HCT116 (cell line): Measurements from ENCODE around the gene SMG9. TPM values are rescaled to one million over a fixed set of nuclear protein-coding genes. Genes with fewer than 3 reads are reported as not detected.
A peak's percentile ranks its signal among the peaks of the same experiment; 100 is the strongest.

ENCODE experiments used
- ATAC-seq: fragments of 200-7000 bp; cut with Tn5 transposase; 2 replicates; pipeline ENCODE4 v1.9.1; 2020; ENCODE audit warnings: mild to moderate bottlenecking, moderate library complexity
- BruUV-seq: library from RNA; stranded (reverse); fragments of 400-500 nt; replicated peaks from 2 replicates; lab custom pipeline; 2021; lab: Mats Ljungman, UMichigan
- CTCF ChIA-PET: fragments of 300-600 bp; sonication (Branson Sonifier 250); formaldehyde crosslinking; loops from one replicate; lab custom pipeline; 2021; ENCODE audit warnings: antibody characterized with exemption; lab: Charles Lee
- POLR2A ChIA-PET: fragments of 300-600, 350-600 bp; sonication (Branson Sonifier 250); formaldehyde crosslinking; loops from one replicate; lab custom pipeline; 2021; ENCODE audit warnings: antibody characterized with exemption; lab: Charles Lee
- RAD21 ChIA-PET, 2 experiments: fragments of 300-600 bp; sonication (Branson Sonifier 250); formaldehyde crosslinking; loops; one replicate each; lab custom pipeline; 2023; ENCODE audit warnings: low total read pairs in 2 of 2; ENCODE audit not compliant: uncharacterized antibody in 2 of 2, unreplicated experiment in 2 of 2, low non-redundant PET in 1 of 2; lab: Charles Lee
- DNase-seq: peaks from one replicate; pipeline ENCODE4 v3.0.0-alpha.2; 2010; ENCODE audit warnings: low read depth, low spot score
- H2AFZ ChIP-seq: fragments of 200-600 bp; shearing (Covaris generic), sonication (generic); 2 replicates; pipeline ENCODE4 v1.6.1; 2017; ENCODE audit warnings: low read depth, mixed run types, mixed read lengths, antibody characterized with exemption, low read length; ENCODE audit not compliant: poor library complexity, severe bottlenecking
- H3K27ac ChIP-seq: 2 replicates; pipeline ENCODE4 v1.5.1; 2012; ENCODE audit warnings: low read depth, low read length
- H3K27me3 ChIP-seq: fragments of 200-600 bp; sonication (generic); 2 replicates; pipeline ENCODE4 v1.6.1; 2016; ENCODE audit warnings: mixed run types, low read length, mixed read lengths; ENCODE audit not compliant: insufficient read depth
- H3K36me3 ChIP-seq, 2 experiments: fragments of 200-500 bp in 1 of 2; fragments of 200-600 bp in 1 of 2; sonication (Bioruptor generic) in 1 of 2; sonication (generic) in 1 of 2; 2 replicates each; pipeline versions ENCODE4 v1.5.1 to v1.6.1; 2014 to 2016; ENCODE audit warnings: low read length in 2 of 2, inconsistent platforms in 1 of 2, mixed read lengths in 1 of 2, mixed run types in 1 of 2; ENCODE audit not compliant: insufficient read depth in 2 of 2, control insufficient read depth in 1 of 2
- H3K4me1 ChIP-seq, 2 experiments: fragments of 200-600 bp in 1 of 2; sonication (generic) in 1 of 2; 2 replicates each; pipeline versions ENCODE4 v1.5.1 to v1.6.1; 2012 to 2017; ENCODE audit warnings: low read length in 2 of 2, inconsistent platforms in 1 of 2, mild to moderate bottlenecking in 1 of 2, mixed read lengths in 1 of 2, mixed run types in 1 of 2, moderate library complexity in 1 of 2; ENCODE audit not compliant: insufficient read depth in 2 of 2, control insufficient read depth in 1 of 2
- H3K4me2 ChIP-seq: fragments of 200-600 bp; sonication (generic); 2 replicates; pipeline ENCODE4 v1.6.1; 2017; ENCODE audit warnings: mixed run types, low read length, mixed read lengths
- H3K4me3 ChIP-seq, 2 experiments: fragments of 200-600 bp in 1 of 2; sonication (generic) in 1 of 2; replicated peaks in 1 of 2; 2 replicates each; pipeline ENCODE4 v1.5.1; 2011 to 2016; ENCODE audit warnings: low read length in 2 of 2, control low read depth in 1 of 2, low read depth in 1 of 2, mild to moderate bottlenecking in 1 of 2, mixed read lengths in 1 of 2, mixed run types in 1 of 2
- H3K79me2 ChIP-seq: fragments of 200-600 bp; sonication (generic); 2 replicates; pipeline ENCODE4 v1.6.1; 2017; ENCODE audit warnings: mild to moderate bottlenecking, mixed run types, low read length, moderate library complexity, mixed read lengths; ENCODE audit not compliant: insufficient read depth
- H3K9ac ChIP-seq: fragments of 200-600 bp; sonication (generic); 2 replicates; pipeline ENCODE4 v1.6.1; 2016; ENCODE audit warnings: low read length, mixed read lengths
- H3K9me2 ChIP-seq: fragments of 200-600 bp; sonication (generic), shearing (Covaris generic); 2 replicates; pipeline ENCODE4 v1.6.1; 2017; ENCODE audit warnings: mixed run types, mild to moderate bottlenecking, moderate library complexity; ENCODE audit not compliant: insufficient read depth
- H3K9me3 ChIP-seq, 2 experiments: fragments of 200-500 bp in 1 of 2; fragments of 200-600 bp in 1 of 2; sonication (Bioruptor generic) in 1 of 2; sonication (generic) in 1 of 2; 2 replicates each; pipeline ENCODE4 v1.6.1; 2014 to 2017; ENCODE audit warnings: low read length in 2 of 2, mixed read lengths in 2 of 2, inconsistent platforms in 1 of 2, low read depth in 1 of 2, mild to moderate bottlenecking in 1 of 2, mixed run types in 1 of 2, moderate library complexity in 1 of 2; ENCODE audit not compliant: control insufficient read depth in 1 of 2, insufficient read depth in 1 of 2
- H4K20me1 ChIP-seq: fragments of 200-600 bp; sonication (generic), shearing (Covaris generic); 2 replicates; pipeline ENCODE4 v1.6.1; 2017; ENCODE audit warnings: mixed run types, mild to moderate bottlenecking, moderate library complexity; ENCODE audit not compliant: insufficient read depth
- CBX3 ChIP-seq: IDR thresholded peaks from 2 replicates; pipeline ENCODE4 v1.6.1; 2012; ENCODE audit warnings: low read depth
- CEBPB ChIP-seq: IDR thresholded peaks from 2 replicates; pipeline ENCODE4 v1.6.1; 2012; ENCODE audit warnings: low read depth
- EGR1 ChIP-seq: IDR thresholded peaks from 2 replicates; pipeline ENCODE4 v1.6.1; 2012; ENCODE audit warnings: low read depth
- EZH2 ChIP-seq: fragments of 200-600 bp; sonication (generic); IDR thresholded peaks from 2 replicates; pipeline ENCODE4 v1.6.1; 2017; ENCODE audit warnings: antibody characterized with exemption, mixed run types
- FOSL1 ChIP-seq: IDR thresholded peaks from 2 replicates; pipeline ENCODE4 v1.6.1; 2012; ENCODE audit warnings: low read depth
- JUND ChIP-seq: IDR thresholded peaks from 2 replicates; pipeline ENCODE4 v1.6.1; 2012
- POLR2AphosphoS5 ChIP-seq: IDR thresholded peaks from 2 replicates; pipeline ENCODE4 v1.6.1; 2011; ENCODE audit warnings: mild to moderate bottlenecking, low read depth, low read length, moderate library complexity
- RAD21 ChIP-seq: IDR thresholded peaks from 2 replicates; pipeline ENCODE4 v1.6.1; 2012; ENCODE audit warnings: low read depth, mild to moderate bottlenecking
- SIN3A ChIP-seq: IDR thresholded peaks from 2 replicates; pipeline ENCODE4 v1.6.1; 2012; ENCODE audit warnings: low read depth
- SP1 ChIP-seq: IDR thresholded peaks from 2 replicates; pipeline ENCODE4 v1.6.1; 2012; ENCODE audit warnings: low read depth
- TCF7L2 ChIP-seq: IDR thresholded peaks from 2 replicates; pipeline ENCODE4 v1.7.0; 2011; ENCODE audit warnings: borderline replicate concordance, inconsistent platforms; ENCODE audit not compliant: insufficient read depth, insufficient read length; ENCODE audit errors: extremely low read depth
- YY1 ChIP-seq: IDR thresholded peaks from 2 replicates; pipeline ENCODE4 v1.6.1; 2011; ENCODE audit warnings: low read length, low read depth, moderate library complexity, mild to moderate bottlenecking; ENCODE audit not compliant: insufficient replicate concordance; ENCODE audit errors: extremely low read depth
- ZFX ChIP-seq: fragments of 450-650 bp; IDR thresholded peaks from 2 replicates; pipeline ENCODE4 v1.6.1; 2017
- ZNF274 ChIP-seq: fragments of 200-500 bp; sonication (Bioruptor generic); IDR thresholded peaks from 2 replicates; pipeline ENCODE4 v1.6.1; 2014; ENCODE audit warnings: mild to moderate bottlenecking, low read depth, low read length, inconsistent platforms
- intact Hi-C: fragments of 100-400 bp; cut with micrococcal nuclease; formaldehyde crosslinking; loops from 2 replicates; pipeline ENCODE4 v1.10.0; 2022
- total RNA-seq: library from RNA; stranded (reverse); gene quantifications from one replicate; pipeline ENCODE4 v1.2.1, GENCODE V29; 2021; ENCODE audit not compliant: unreplicated experiment
- TF ChIP-seq, protein P1 (sequence below): IDR thresholded peaks from 2 replicates; pipeline ENCODE4 v1.6.1; 2011; ENCODE audit warnings: mild to moderate bottlenecking, low read length, moderate library complexity; ENCODE audit not compliant: insufficient replicate concordance; ENCODE audit errors: extremely low read depth
- TF ChIP-seq, protein P2 (sequence below): IDR thresholded peaks from 2 replicates; pipeline ENCODE4 v1.6.1; 2012
- TF ChIP-seq, protein P3 (sequence below): IDR thresholded peaks from 2 replicates; pipeline ENCODE4 v1.6.1; 2012; ENCODE audit warnings: low read depth

SMG9 gene
- total RNA-seq, 1 experiment from 2014 or later, result 80.2 TPM

DNA sequence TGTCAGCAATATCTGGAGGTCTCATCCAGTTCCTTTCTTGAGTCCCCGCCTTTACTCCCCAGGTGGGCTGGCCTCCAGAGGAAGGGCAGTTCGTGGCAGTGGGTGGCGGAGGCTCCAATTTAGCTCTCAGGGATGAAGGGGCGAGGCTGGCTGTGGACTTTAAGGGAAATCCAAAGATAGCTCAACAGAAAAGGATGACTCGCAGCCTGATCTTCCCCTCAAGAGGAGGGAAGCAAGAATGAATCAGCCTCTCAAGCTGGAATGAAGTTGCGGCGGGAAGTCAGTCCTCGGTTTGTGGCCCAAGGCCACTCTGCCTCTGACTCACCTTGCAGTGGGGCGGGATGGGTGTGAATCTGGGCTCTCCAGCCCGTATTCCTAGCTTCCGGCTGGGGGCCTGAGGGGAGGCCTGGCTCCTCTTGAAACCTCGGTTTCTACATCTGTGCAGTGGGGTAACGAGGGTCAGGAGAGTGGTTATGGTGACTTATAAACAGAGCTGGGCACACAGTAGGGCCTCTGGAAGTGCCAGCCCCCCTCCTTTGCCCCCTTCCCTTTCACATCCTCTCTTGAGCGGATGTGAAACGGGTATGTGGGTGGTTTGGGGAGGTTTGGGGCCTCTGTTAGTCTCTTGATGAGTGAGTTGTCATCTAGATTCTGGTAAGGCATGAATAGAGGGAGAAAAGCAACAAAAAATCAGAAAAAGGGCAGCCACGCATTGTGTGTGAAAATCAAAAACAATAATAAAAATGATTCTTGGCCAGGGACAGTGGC lies 10.5 kb upstream of the SMG9 start:
- Histone ChIP-seq H3K9ac (peak overlapping the region; percentile 80), H3K4me3 (peak overlapping the region in 1 of 2 experiments; percentile 12; a peak in 2 of 4 replicates), H2AFZ (no peak overlapping the region), H3K4me1 (peaks cover 67 to 84% of the 10 kb centered on the region in 2 experiments), H3K79me2 (no peaks in the 10 kb centered on the region; the same call in 1 of the 2 replicates), H4K20me1 (no peaks in the 10 kb centered on the region), H3K27me3 (no peaks in the 10 kb centered on the region), H3K4me2 (peak overlapping the region; percentile 74), H3K36me3 (peaks cover 16 to 35% of the 10 kb centered on the region in 2 experiments)
- CTCF ChIA-PET, result interaction anchor here (1.0 to 4.5 kb wide), 8 partner anchors 9 to 97 kb away, joined by 3 to 46 read pairs (median 12); partner anchors contain the start of genes PLAUR and SMG9
- RAD21 ChIA-PET, result interaction anchor here (0.5 to 2.1 kb wide), 7 partner anchors 11 to 20 kb away, joined by 3 to 7 read pairs (median 4); partner anchors contain the start of gene SMG9 (in 1 of the 2)
- POLR2A ChIA-PET, result interaction anchor here (0.8 to 5.4 kb wide), 8 partner anchors 10 to 880 kb away, joined by 3 to 60 read pairs (median 4); partner anchors contain the start of genes ETHE1 and SMG9
- intact Hi-C loops, result loop anchor here (1.0 kb wide), 1 partner anchor 9 kb away; no protein-coding TSS in a partner anchor
- DNase-seq (peak; percentile 93), ATAC-seq (peak; percentile 80)
- TF ChIP-seq, protein P1, sequence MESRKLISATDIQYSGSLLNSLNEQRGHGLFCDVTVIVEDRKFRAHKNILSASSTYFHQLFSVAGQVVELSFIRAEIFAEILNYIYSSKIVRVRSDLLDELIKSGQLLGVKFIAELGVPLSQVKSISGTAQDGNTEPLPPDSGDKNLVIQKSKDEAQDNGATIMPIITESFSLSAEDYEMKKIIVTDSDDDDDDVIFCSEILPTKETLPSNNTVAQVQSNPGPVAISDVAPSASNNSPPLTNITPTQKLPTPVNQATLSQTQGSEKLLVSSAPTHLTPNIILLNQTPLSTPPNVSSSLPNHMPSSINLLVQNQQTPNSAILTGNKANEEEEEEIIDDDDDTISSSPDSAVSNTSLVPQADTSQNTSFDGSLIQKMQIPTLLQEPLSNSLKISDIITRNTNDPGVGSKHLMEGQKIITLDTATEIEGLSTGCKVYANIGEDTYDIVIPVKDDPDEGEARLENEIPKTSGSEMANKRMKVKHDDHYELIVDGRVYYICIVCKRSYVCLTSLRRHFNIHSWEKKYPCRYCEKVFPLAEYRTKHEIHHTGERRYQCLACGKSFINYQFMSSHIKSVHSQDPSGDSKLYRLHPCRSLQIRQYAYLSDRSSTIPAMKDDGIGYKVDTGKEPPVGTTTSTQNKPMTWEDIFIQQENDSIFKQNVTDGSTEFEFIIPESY, result peak; percentile 60
- TF ChIP-seq TCF7L2 (peak; percentile 78), SP1 (peak; percentile 97), FOSL1 (peak; percentile 93), SIN3A (peak; percentile 57; the same call in 1 of the 2 replicates), EZH2 (no peak), ZFX (0 out of 2 replicates have a peak, but pooled peaks have one; percentile 4), RAD21 (peak; percentile 42), CBX3 (peak; percentile 96), YY1 (peak; percentile 66), POLR2AphosphoS5 (peak; percentile 83), ZNF274 (no peak), EGR1 (peak; percentile 76), JUND (peak; percentile 97), CEBPB (no peak)
- TF ChIP-seq, protein P2, sequence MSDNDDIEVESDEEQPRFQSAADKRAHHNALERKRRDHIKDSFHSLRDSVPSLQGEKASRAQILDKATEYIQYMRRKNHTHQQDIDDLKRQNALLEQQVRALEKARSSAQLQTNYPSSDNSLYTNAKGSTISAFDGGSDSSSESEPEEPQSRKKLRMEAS, result peak; percentile 82
- TF ChIP-seq, protein P3, sequence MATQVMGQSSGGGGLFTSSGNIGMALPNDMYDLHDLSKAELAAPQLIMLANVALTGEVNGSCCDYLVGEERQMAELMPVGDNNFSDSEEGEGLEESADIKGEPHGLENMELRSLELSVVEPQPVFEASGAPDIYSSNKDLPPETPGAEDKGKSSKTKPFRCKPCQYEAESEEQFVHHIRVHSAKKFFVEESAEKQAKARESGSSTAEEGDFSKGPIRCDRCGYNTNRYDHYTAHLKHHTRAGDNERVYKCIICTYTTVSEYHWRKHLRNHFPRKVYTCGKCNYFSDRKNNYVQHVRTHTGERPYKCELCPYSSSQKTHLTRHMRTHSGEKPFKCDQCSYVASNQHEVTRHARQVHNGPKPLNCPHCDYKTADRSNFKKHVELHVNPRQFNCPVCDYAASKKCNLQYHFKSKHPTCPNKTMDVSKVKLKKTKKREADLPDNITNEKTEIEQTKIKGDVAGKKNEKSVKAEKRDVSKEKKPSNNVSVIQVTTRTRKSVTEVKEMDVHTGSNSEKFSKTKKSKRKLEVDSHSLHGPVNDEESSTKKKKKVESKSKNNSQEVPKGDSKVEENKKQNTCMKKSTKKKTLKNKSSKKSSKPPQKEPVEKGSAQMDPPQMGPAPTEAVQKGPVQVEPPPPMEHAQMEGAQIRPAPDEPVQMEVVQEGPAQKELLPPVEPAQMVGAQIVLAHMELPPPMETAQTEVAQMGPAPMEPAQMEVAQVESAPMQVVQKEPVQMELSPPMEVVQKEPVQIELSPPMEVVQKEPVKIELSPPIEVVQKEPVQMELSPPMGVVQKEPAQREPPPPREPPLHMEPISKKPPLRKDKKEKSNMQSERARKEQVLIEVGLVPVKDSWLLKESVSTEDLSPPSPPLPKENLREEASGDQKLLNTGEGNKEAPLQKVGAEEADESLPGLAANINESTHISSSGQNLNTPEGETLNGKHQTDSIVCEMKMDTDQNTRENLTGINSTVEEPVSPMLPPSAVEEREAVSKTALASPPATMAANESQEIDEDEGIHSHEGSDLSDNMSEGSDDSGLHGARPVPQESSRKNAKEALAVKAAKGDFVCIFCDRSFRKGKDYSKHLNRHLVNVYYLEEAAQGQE, result no peak
- TF ChIP-seq, all 23 proteins: peak for 13
- Histone ChIP-seq H3K27ac (peak overlapping the region; percentile 98), H3K9me2 (no peaks in the 10 kb centered on the region), H3K9me3 (no peaks in the 10 kb centered on the region)
- BruUV-seq, result TSS peak; percentile 90
